ENCODE data around the gene SRCIN1.
"Not testable (repeated sequence)": the region's sequence is repeated elsewhere in the genome, so short reads cannot be mapped to it uniquely, and the experiment has no call there.

SRCIN1 gene

DNA sequence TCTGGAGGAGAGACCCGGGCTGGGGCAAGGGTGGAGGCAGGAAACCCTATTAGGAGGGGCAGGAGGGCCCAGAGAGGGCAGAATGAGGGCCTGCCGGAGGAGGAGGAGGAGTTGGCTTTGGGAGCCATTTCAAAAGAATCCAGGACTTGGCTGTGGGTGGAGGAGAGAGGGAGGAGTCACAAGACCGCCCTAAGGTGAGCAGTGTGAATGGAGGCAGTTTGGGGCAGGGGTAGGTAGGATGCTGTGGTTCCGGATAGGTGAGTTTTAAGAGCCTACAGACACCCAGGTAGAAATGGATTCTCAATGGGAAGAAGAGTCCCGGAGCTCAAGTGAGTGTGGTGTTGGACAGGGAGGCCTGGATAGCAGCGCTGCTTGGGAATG lies 97.2 kb downstream of the SRCIN1 start:
- CTCF ChIA-PET: interaction anchor here (0.6 to 2.6 kb wide), 5 partner anchors 14 to 155 kb away, joined by 3 to 14 read pairs (median 6); no protein-coding TSS in a partner anchor
- DNase-seq (ENCODE audit: low spot score): no peak
- H3K27ac ChIP-seq: peak overlapping the region; percentile 59
- POLR2A ChIA-PET (ENCODE audit: low non-redundant PET): no interaction called here
- no peak for TF ChIP-seq CTCF (conservative IDR thresholded peaks at IDR 0.05; ENCODE audit: low read depth)

DNA sequence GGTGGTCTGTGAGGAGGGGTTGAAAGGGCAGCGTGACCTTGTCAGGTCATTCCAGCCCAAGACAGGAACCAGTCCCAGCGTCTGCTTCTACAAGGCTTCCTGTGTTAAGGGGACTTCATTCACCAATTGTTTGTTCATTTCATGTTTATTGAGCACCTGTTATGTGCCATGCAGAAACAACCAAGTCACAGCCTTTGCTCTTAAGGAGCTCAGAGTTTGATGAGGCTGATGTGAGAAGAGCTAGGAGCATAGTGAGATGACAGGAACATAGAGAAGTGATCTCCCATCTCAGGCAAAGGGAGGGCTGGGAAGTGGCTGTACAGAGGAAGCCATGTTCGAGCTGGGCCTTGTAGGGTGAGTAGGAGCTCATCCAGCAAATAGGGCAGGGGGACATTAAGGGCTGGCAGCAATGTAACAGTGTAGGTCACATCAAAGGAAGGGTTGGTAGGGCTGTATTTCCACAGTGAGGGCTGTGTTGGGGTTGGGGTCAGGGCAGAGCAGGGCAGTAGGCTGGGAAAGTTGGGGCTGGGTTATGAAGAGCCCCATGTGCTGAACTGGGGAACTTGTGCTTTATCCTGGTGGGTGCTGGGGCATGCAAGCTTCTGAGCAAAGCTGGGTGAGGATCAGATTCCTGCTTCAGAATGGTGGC lies 97.7 kb downstream of the SRCIN1 start:
- DNase-seq (ENCODE audit: low spot score): no peak
- ChIA-PET CTCF (interaction anchor here (1.8 to 2.6 kb wide), 2 partner anchors 74 to 155 kb away, joined by 6 to 7 read pairs; no protein-coding TSS in a partner anchor), POLR2A (ENCODE audit: low non-redundant PET) (no interaction called here)
- TF ChIP-seq CTCF (conservative IDR thresholded peaks at IDR 0.05; ENCODE audit: low read depth): no peak
- peak overlapping the region; percentile 59 for H3K27ac ChIP-seq

- CTCF ChIA-PET: interaction anchor here (0.8 to 2.6 kb wide), 2 partner anchors 75 to 155 kb away, joined by 3 to 7 read pairs; no protein-coding TSS in a partner anchor
- peak overlapping the region; percentile 59; the same call in 1 of the 2 replicates for H3K27ac ChIP-seq
- no peak for DNase-seq (ENCODE audit: low spot score)
- POLR2A ChIA-PET (ENCODE audit: low non-redundant PET): no interaction called here
- no peak for TF ChIP-seq CTCF (conservative IDR thresholded peaks at IDR 0.05; ENCODE audit: low read depth)
Observed at GRCh38 chr17:38507436-38507835, 98.3 kb downstream of the SRCIN1 start.

DNA sequence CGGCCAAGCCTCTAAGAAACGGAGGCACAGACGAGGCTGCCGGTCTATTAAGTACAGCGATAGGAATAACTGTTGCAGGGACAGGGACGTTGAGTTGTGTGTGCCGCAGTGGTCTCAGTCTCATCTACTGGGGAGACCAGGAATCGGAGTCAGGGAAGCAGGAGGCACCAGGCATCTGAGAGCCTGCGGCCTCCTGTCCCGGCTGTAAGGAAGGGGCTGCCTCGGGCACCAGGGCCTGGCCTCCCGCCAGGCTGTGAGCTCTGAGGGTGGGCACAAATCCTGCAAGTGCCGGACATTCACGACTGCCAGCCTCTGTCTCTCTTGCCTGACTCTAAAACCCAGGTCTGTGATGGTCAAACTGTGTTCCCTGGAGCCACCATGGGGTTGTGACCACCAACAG lies 101.5 kb downstream of the SRCIN1 start:
- no peak overlapping the region for H3K27ac ChIP-seq
- no peak for TF ChIP-seq CTCF (conservative IDR thresholded peaks at IDR 0.05; ENCODE audit: low read depth)
- ChIA-PET CTCF (interaction anchor here (0.6 kb wide), 1 partner anchor 72 kb away, joined by 3 read pairs; no protein-coding TSS in a partner anchor), POLR2A (ENCODE audit: low non-redundant PET) (interaction anchor here (0.6 kb wide), 1 partner anchor 55 kb away, joined by 3 read pairs; no protein-coding TSS in a partner anchor)
- DNase-seq (ENCODE audit: low spot score): no peak

DNA sequence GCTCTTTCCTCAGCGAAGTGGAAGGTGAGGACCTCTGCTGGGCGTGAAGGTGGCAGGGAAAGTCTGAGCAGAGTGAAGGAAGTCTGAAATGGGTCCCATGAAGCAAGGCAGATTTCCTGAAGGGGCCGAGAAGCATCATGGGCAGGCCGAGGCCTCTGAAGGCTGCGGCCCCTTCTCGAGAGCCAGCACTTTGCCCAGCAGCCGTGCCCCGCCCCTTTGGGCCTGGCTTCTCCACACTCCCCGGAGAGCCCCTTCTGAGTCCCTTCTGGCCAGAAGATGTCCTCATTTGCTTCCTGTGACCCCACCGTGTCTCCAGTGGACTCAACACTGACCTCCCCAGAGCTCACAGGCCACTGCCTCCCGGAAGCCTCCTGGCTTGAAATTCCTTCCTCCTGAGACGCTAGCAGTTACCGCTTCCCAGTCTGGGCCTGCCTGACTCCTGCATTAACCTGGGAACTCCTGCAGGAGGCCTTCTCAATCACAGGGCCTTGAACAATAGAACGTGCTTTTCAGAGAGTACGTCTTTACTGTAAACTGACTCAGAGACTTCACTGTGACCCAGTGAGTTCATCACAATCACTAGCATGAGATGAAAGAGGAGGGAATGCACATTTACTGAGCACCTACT lies 102.4 kb downstream of the SRCIN1 start:
- DNase-seq (ENCODE audit: low spot score); CTCF ChIA-PET; POLR2A ChIA-PET (ENCODE audit: low non-redundant PET): not testable (repeated sequence)
- peak overlapping the region; percentile 6; the same call in 1 of the 2 replicates for H3K27ac ChIP-seq

DNA sequence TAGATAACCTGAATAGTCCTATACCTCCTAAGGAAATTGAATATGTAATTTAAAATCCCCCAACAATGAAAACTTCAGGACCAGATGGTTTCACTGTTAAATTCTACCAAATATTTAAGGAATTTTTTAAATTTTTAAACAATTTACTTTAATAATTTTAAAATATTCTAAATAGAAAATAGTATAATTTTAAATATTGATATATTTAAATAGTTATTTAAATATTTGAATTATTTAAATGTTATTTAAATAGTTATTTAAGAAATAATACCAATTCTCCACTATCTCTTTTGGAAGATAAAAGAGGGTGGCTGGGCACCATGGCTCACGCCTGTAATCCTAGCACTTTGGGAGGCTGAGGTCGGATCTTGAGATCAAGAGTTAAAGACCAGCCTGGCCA lies 104.0 kb downstream of the SRCIN1 start:
- POLR2A ChIA-PET (ENCODE audit: low non-redundant PET); H3K27ac ChIP-seq; DNase-seq (ENCODE audit: low spot score): not testable (repeated sequence)
- CTCF ChIA-PET: interaction anchor here (0.6 kb wide), 1 partner anchor 85 kb away, joined by 5 read pairs; no protein-coding TSS in a partner anchor

DNA sequence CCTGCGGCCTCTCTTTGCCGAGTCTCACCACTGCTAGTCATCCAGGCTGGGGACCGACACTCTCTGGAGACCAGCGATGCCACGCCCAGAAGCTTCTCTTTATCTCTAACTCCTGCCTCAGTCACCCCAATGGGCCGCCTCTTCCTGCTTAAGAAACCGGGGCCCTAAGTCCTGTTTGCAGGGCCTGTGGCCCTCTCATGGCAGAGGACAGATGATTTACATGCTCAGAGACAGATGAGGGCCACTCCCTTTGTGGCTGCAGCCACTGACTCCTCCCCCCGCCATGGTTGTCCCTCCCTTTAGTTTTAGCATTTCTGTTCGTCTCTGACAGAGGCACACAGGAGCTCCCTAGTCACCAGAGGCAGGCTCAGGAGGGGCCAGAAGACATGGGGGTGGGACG lies 106.5 kb downstream of the SRCIN1 start:
- H3K27ac ChIP-seq; POLR2A ChIA-PET (ENCODE audit: low non-redundant PET); DNase-seq (ENCODE audit: low spot score); CTCF ChIA-PET: not testable (repeated sequence)

- no peak for TF ChIP-seq CTCF (conservative IDR thresholded peaks at IDR 0.05; ENCODE audit: low read depth)
- ChIA-PET POLR2A (ENCODE audit: low non-redundant PET) (no interaction called here), CTCF (no interaction called here)
- H3K27ac ChIP-seq: no peak overlapping the region
- no peak for DNase-seq (ENCODE audit: low spot score)
Observed at GRCh38 chr17:38498353-38498752, 107.4 kb downstream of the SRCIN1 start.

DNA sequence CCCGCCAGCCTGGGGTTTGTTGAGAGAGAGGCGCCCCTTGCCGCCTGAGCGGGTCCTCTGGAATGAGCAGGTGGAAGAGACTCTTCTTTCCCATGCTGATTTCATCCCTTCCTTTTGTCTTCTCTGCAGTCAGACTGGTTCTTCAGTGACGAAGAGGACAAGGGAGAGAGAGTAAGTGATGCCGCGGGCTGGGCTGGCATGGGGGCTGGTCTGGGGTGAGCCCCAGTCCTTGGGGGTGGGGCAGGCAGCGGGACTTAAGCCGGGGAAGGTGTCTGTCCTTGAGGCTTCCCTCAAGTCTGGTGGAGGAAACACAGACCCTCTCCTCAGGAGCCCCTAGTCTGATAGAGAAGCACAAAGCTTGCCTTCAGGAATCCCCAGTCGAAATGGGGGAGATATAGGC lies 108.1 kb downstream of the SRCIN1 start:
- CTCF ChIA-PET: interaction anchor here (0.8 kb wide), 1 partner anchor 12 kb away, joined by 3 read pairs; no protein-coding TSS in a partner anchor

GRCh38 chr17:38494152-38494551 lies 111.6 kb downstream of the SRCIN1 start:
- CTCF ChIA-PET; DNase-seq (ENCODE audit: low spot score); H3K27ac ChIP-seq; POLR2A ChIA-PET (ENCODE audit: low non-redundant PET): not testable (repeated sequence)

More for the DNA sequence above, 108.1 kb downstream of the SRCIN1 start:
- DNase-seq (ENCODE audit: low spot score); POLR2A ChIA-PET (ENCODE audit: low non-redundant PET); H3K27ac ChIP-seq: not testable (repeated sequence)
